Measurements from ENCODE around the gene NKX1-2.

The NKX1-2 gene

GRCh38 chr10:124450012-124450782 lies at the start of gene NKX1-2:
NKX1-2 (minus strand) TSS chr10:124450035; CDS start chr10:124449943, 92 bp downstream.
- DNase-seq: no peak

GRCh38 chr10:124498056-124498455 lies 48.2 kb upstream of the NKX1-2 start:
- DNase-seq: no peak

- DNase-seq: no peak
Measured at GRCh38 chr10:124497196-124497881, 47.5 kb upstream of the NKX1-2 start.

GRCh38 chr10:124496620-124497019 lies 46.8 kb upstream of the NKX1-2 start:
- DNase-seq: no peak

GRCh38 chr10:124496150-124496549 lies 46.3 kb upstream of the NKX1-2 start:
- DNase-seq: no peak

GRCh38 chr10:124495725-124496124 lies 45.9 kb upstream of the NKX1-2 start:
- DNase-seq: no peak

- DNase-seq: no peak
Measured at GRCh38 chr10:124495162-124495561, 45.3 kb upstream of the NKX1-2 start.

- DNase-seq: no peak
Measured at GRCh38 chr10:124494046-124494807, 44.4 kb upstream of the NKX1-2 start.

- no peak for DNase-seq
Measured at GRCh38 chr10:124493214-124493882, 43.5 kb upstream of the NKX1-2 start.

- DNase-seq: no peak
Measured at GRCh38 chr10:124492266-124492665, 42.4 kb upstream of the NKX1-2 start.

GRCh38 chr10:124491105-124491504 lies 41.3 kb upstream of the NKX1-2 start:
- DNase-seq: no peak

GRCh38 chr10:124486635-124487034 lies 36.8 kb upstream of the NKX1-2 start:
- no peak for DNase-seq

GRCh38 chr10:124484661-124485060 lies 34.8 kb upstream of the NKX1-2 start:
- no peak for DNase-seq

- DNase-seq: no peak
Measured at GRCh38 chr10:124484031-124484430, 34.2 kb upstream of the NKX1-2 start.

GRCh38 chr10:124482876-124483275 lies 33.0 kb upstream of the NKX1-2 start:
- no peak for DNase-seq

GRCh38 chr10:124482236-124482800 lies 32.5 kb upstream of the NKX1-2 start:
- DNase-seq: no peak

GRCh38 chr10:124481717-124482116 lies 31.9 kb upstream of the NKX1-2 start:
- no peak for DNase-seq

- no peak for DNase-seq
Measured at GRCh38 chr10:124480860-124481259, 31.0 kb upstream of the NKX1-2 start.

- no peak for DNase-seq
Measured at GRCh38 chr10:124478515-124478914, 28.7 kb upstream of the NKX1-2 start.

- DNase-seq: no peak
Measured at GRCh38 chr10:124477614-124478363, 28.0 kb upstream of the NKX1-2 start.

- no peak for DNase-seq
Measured at GRCh38 chr10:124476043-124476725, 26.3 kb upstream of the NKX1-2 start.

Measured in amniotic stem cell (primary cell).